ENCODE measurements around the gene RAC2. TPM values are rescaled to one million over a fixed set of nuclear protein-coding genes. Genes with fewer than 3 reads are reported as not detected.

RAC2 gene
- total and polyA plus RNA-seq, 5 experiments from 2014 or later, result 295 to 1,115 (median 740) TPM

DNA sequence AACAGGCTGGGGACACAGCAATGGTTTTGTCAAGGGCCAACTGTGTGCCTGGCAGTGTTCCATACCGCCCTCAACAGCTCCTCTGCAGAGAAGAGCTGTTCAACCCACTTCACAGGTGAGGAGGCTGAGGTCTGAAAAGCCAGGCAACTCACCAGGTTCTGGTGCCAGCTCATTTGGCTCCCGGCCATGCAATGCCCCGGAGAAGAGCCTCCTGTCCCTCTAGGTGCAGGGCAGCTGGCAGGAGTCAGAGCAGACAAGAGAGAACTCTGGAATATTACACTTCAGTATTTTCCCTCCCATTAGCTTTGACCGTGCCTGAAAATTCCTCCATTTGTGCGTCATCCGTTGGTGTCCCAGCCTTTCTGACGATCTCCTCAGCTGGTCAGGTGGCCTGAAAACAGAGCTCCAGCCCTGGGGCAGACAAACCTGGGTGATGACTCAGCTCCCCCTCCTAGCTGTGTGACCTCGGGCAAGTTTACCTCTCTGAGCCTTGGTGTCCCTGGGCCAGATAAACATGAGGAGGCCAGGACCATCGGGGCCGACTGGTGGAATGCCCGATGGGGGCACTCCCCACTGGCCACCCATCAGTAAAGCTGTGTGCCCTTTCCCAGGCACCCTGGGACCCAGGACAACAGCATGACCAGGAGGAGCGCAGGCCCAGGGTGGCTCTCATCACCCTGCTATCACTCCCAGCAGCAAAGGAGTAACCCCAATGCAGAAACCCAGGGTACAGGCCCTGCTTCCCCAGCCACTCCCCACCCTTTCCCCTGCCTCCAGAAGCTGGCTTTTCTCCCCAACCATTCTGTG lies 46.4 kb downstream of the RAC2 start:
- POLR2A ChIA-PET, result interaction anchor here (0.6 to 31.6 kb wide), 15 partner anchors 10 to 422 kb away, joined by 3 to 1090 read pairs (median 8); partner anchors contain the start of genes C1QTNF6, IFT27, IL2RB and RAC2
- Mint-ChIP-seq H3K9me3 (no peaks in the 10 kb centered on the region), H3K4me1 (peaks cover 21 to 83% (median 78%) of the 10 kb centered on the region in 4 donors), H3K4me3 (peak overlapping the region; percentile 82 to 93 (median 88)), H3K27me3 (no peaks in the 10 kb centered on the region), H3K27ac (peak overlapping the region; percentile 96 to 100 (median 97)), H3K36me3 (no peaks in the 10 kb centered on the region)
- ATAC-seq (no peak), DNase-seq (peak in 1 of 10 donors; percentile 62)

DNA sequence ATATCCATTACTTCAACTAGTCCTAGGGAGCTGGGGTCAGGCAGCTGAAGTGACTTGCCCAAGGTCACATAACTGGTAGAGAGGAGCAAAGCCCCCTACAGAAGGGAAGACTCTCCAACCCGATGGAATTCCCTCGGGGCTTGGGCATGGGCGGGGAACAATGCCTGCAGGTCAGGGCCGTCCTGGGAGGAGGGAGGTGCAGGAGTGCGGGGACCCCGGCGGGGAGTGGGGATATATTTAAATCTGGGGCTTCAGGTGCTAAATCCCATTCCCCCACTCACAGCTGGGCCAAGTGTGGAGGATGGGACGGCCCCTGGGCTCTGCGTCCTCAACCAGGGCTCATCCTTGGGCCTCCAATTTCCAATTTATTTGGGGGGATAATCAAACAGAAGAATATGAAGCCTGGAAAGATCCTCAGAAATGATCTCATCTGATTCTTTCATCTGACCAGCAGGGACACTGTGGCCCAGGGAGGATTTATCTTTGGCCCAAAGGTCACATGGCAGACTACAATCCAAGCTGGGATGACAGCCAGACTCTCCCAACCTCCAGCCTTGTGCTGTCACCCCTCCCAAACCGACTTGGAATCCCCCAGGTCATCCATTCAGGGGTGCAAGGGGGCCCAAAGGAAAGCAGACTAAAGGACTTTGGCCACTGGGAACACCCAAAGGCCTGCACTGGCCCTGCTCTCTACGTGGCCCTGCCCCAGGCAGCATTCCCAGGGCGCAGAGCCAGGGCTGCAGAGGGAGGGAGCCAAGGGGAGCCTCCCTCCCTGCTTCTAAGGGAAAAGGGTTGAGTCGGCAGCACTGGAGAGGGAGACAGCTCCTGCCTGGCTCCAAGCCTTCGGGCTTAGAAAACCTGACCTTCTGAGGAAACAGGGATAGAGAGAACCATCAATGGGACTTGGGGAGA lies 47.3 kb downstream of the RAC2 start:
- Mint-ChIP-seq H3K9me3 (no peaks in the 10 kb centered on the region), H3K27me3 (no peaks in the 10 kb centered on the region), H3K27ac (peak overlapping the region; percentile 77 to 100 (median 97)), H3K4me3 (peak overlapping the region in 8 of 10 donors; percentile 5 to 93 (median 26)), H3K4me1 (peaks cover 19 to 81% (median 77%) of the 10 kb centered on the region in 4 donors), H3K36me3 (no peaks in the 10 kb centered on the region)
- peak in 1 of 10 donors; percentile 40 for DNase-seq
- no peak for ATAC-seq
- POLR2A ChIA-PET, result interaction anchor here (0.6 to 31.6 kb wide), 14 partner anchors 9 to 421 kb away, joined by 3 to 1090 read pairs (median 20); partner anchors contain the start of genes C1QTNF6, IFT27, IL2RB and RAC2

DNA sequence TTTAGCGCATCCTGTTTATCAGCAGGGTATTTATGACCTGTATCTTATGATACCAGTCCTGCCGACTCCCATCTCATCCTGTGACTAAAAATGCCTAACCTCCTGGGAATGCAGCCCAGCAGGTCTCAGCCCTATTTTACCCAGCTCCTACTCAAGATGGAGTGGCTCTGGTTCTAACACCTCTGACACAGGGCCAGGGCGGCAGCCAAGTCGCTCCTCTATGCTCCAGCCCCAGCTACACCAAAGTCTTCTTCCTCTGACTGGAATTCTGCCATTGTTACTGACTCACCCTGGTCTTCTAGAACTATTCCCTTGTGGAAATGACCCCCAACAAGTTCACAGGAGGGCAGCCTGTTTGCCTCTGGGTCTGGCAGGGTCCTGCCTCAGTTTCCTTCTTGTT lies 48.1 kb downstream of the RAC2 start:
- H3K36me3 Mint-ChIP-seq, result no peaks in the 10 kb centered on the region
- H3K9me3 Mint-ChIP-seq, result no peaks in the 10 kb centered on the region
- H3K4me1 Mint-ChIP-seq, result peaks cover 18 to 76% (median 72%) of the 10 kb centered on the region in 4 donors

DNA sequence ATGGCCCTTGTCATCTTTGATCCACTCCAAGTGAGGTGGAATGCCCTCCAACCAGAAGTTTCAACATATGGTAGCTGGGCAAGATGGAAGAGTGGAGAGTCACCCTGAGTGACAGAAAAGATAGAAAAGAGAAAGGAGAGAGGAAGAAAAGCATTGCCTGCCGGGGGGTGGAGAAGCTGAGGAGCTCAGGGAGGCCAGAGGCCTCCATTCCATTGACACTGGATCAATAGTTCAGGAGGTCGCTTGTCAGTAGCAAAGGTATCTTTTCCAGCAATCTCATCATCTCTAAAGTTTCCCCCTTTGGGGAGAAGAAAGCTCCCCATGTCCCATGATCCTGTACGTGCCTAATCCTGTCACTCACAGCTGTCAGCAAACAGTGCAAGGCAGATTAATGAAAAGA lies 49.3 kb downstream of the RAC2 start:
- POLR2A ChIA-PET, result interaction anchor here (1.0 to 5.4 kb wide), 6 partner anchors 10 to 43 kb away, joined by 3 to 31 read pairs (median 7); no protein-coding TSS in a partner anchor
- H3K9me3 Mint-ChIP-seq, result no peaks in the 10 kb centered on the region
- no peaks in the 10 kb centered on the region for H3K36me3 Mint-ChIP-seq

More for the DNA sequence above, 48.1 kb downstream of the RAC2 start:
- ATAC-seq (no peak), DNase-seq (no peak)
- H3K27ac Mint-ChIP-seq, result peak overlapping the region; percentile 37 to 98 (median 88)
- peak overlapping the region in 2 of 10 donors; percentile 10 to 51 for H3K4me3 Mint-ChIP-seq
- H3K27me3 Mint-ChIP-seq, result no peaks in the 10 kb centered on the region
- POLR2A ChIA-PET, result interaction anchor here (4.3 to 31.6 kb wide), 3 partner anchors 9 to 45 kb away, joined by 29 to 1090 read pairs (median 31); partner anchors contain the start of genes C1QTNF6 and RAC2

DNA sequence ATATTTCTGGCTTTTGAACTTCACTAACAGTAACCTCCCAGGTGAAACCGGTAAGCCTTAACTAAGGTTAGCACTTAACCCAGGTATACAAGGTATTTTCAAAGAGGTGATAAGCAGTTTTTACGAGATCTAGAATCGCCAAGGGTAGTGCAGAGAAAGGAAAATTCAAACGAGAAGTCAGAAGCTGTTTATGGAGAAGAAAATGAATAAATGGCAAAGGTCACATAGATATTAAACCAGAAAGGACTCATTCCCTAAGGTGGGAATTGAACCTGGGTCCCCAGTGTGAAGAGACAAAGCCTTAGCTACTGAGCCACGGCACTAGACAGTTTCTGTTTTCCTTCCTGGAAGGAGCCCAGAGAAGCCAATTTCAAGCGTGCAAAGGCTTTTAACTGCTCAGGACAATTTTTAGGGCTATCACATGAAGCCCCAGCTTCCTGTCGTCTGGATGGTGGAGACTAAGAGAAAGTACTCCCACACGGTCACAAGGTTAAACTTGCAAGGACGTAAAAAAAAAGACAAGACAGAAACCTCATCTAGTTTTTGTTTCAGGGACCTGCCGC lies 50.4 kb downstream of the RAC2 start:
- H3K4me3 Mint-ChIP-seq, result peak overlapping the region; percentile 37 to 79 (median 70)
- POLR2A ChIA-PET, result interaction anchor here (0.6 to 5.4 kb wide), 17 partner anchors 9 to 756 kb away, joined by 3 to 31 read pairs (median 4); partner anchors contain the start of genes IL2RB and RAC2

More for the DNA sequence above, 49.3 kb downstream of the RAC2 start:
- DNase-seq (no peak), ATAC-seq (no peak)
- Mint-ChIP-seq H3K27me3 (no peaks in the 10 kb centered on the region), H3K27ac (peak overlapping the region; percentile 82 to 96 (median 92)), H3K4me1 (peaks cover 18 to 68% (median 64%) of the 10 kb centered on the region in 4 donors), H3K4me3 (peak overlapping the region in 5 of 10 donors; percentile 1 to 58 (median 28))

DNA sequence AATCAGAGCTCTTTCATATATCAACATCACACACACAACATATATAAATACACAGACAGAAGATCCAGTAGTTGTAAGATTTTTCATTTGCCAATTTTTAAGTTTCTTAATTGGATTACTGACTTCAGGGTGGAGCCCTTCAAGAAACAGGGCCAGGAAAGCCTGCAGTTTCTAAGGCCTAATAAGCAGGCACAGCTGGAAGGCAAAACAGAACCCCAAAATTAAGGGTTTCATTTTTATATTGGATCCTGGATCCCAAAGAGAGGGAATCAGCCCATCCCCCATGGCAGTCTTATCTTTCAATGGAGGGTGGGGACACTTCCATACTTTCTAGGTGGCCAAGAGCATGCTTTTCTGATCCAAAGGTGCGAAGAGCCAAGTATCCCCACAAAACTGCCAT lies 51.3 kb downstream of the RAC2 start:
- Mint-ChIP-seq H3K9me3 (no peaks in the 10 kb centered on the region), H3K4me3 (peak overlapping the region in 2 of 10 donors; percentile 27 to 58), H3K27me3 (no peaks in the 10 kb centered on the region), H3K27ac (peak overlapping the region; percentile 27 to 94 (median 83)), H3K36me3 (no peaks in the 10 kb centered on the region), H3K4me1 (peaks cover 17 to 74% (median 70%) of the 10 kb centered on the region in 4 donors)
- POLR2A ChIA-PET, result interaction anchor here (0.6 to 5.4 kb wide), 9 partner anchors 8 to 200 kb away, joined by 3 to 31 read pairs (median 5); partner anchors contain the start of gene IL2RB
- no peak for ATAC-seq
- no peak for DNase-seq

More for the DNA sequence above, 50.4 kb downstream of the RAC2 start:
- Mint-ChIP-seq H3K9me3 (no peaks in the 10 kb centered on the region), H3K36me3 (no peaks in the 10 kb centered on the region), H3K27ac (peak overlapping the region; percentile 82 to 96 (median 92)), H3K4me1 (peaks cover 18 to 71% (median 67%) of the 10 kb centered on the region in 4 donors), H3K27me3 (no peaks in the 10 kb centered on the region)
- ATAC-seq, result peak; percentile 46 to 60
- DNase-seq, result peak in 8 of 10 donors; percentile 32 to 66 (median 46)

DNA sequence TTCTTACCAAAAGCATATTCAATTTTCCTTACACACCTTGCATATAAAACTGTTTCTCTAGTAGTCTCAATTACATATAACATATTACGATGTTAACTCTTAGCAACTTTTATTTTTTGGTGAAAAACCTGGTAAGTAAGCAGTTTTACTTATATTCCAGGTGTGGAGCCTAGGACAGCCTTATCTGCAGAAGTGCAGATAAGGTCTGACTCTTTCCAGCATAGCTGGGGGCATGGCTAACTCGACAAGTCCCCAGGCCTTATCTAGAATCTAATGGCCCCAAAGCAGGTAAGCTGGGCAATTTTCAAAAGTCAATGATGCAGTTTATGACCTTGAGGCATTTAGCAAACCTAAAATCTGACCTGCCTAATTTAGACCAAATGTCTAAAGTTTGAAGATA lies 51.9 kb downstream of the RAC2 start:
- POLR2A ChIA-PET, result interaction anchor here (0.6 to 5.4 kb wide), 5 partner anchors 26 to 199 kb away, joined by 3 to 31 read pairs (median 5); no protein-coding TSS in a partner anchor
- H3K36me3 Mint-ChIP-seq, result no peaks in the 10 kb centered on the region
- peak overlapping the region in 6 of 10 donors; percentile 3 to 94 (median 88) for H3K27ac Mint-ChIP-seq
- no peaks in the 10 kb centered on the region for H3K27me3 Mint-ChIP-seq
- ATAC-seq (no peak), DNase-seq (no peak)
- H3K4me3 Mint-ChIP-seq, result no peak overlapping the region
- peaks cover 18 to 74% (median 70%) of the 10 kb centered on the region in 4 donors for H3K4me1 Mint-ChIP-seq
- H3K9me3 Mint-ChIP-seq, result no peaks in the 10 kb centered on the region

DNA sequence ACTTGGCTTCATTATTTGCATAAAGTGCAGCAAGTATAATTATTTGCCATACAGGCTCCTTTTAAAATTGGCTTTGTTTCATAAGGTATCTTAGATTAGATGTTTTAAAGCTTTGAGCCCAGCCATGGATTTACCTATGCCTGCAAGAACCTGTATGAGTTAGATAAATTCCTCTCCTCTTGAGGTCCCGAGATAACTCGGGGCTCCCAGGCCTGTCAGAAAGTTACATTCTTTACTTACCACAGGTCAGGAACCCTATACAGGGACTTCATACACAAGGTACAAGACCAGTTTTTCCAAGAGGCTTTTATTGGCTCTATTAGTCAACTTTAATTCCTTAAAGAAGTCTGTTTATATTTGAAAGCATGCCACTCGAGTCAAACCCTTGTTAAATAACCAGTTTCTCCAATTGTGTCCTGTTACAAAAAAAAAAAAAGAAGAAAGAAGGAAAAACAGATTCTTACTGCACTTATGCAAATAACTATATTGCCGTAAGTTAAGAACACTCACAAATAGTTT lies 53.7 kb downstream of the RAC2 start:
- no peak for DNase-seq
- ATAC-seq, result no peak
- H3K27me3 Mint-ChIP-seq, result no peaks in the 10 kb centered on the region
- H3K4me3 Mint-ChIP-seq, result no peak overlapping the region
- no peaks in the 10 kb centered on the region for H3K9me3 Mint-ChIP-seq
- peaks cover 22 to 76% (median 69%) of the 10 kb centered on the region in 4 donors for H3K4me1 Mint-ChIP-seq
- POLR2A ChIA-PET, result interaction anchor here (1.0 kb wide), 1 partner anchor 18 kb away, joined by 3 read pairs; no protein-coding TSS in a partner anchor
- H3K36me3 Mint-ChIP-seq, result no peaks in the 10 kb centered on the region
- H3K27ac Mint-ChIP-seq, result peak overlapping the region in 1 of 10 donors; percentile 48

DNA sequence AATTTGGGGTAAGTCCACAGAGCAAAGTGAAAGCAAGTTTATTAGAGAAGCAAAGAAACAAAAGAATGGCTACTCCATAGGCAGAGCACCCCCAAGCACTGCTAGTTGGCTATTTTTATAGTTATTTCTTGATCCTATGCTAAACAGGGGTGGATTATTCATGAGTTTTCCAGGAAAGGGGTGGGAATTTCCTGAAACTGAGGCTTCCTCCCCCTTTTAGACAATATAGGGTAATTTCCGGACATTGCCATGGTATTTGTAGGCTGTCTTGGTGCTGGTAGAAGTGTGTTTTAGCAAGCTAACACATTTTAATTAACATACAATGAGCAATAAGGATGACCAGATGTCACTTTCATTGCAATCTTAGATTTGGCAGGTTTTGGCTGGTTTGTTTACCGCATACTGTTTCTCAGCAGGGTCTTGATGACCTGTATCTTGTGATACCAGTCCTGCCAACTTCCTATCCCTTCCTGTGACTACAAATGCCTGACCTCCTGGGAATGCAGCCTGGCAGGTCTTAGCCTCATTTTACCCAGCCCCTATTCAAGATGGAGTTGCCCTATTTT lies 55.1 kb downstream of the RAC2 start:
- H3K36me3 Mint-ChIP-seq, result no peaks in the 10 kb centered on the region
- POLR2A ChIA-PET, result no interaction called here
- ATAC-seq, result no peak
- peak overlapping the region in 9 of 10 donors; percentile 48 to 84 (median 74) for H3K27ac Mint-ChIP-seq
- H3K4me1 Mint-ChIP-seq, result peaks cover 26 to 71% (median 66%) of the 10 kb centered on the region in 4 donors
- no peak for DNase-seq
- H3K4me3 Mint-ChIP-seq, result peak overlapping the region in 6 of 10 donors; percentile 12 to 73 (median 44)
- H3K27me3 Mint-ChIP-seq, result no peaks in the 10 kb centered on the region
- H3K9me3 Mint-ChIP-seq, result no peaks in the 10 kb centered on the region

DNA sequence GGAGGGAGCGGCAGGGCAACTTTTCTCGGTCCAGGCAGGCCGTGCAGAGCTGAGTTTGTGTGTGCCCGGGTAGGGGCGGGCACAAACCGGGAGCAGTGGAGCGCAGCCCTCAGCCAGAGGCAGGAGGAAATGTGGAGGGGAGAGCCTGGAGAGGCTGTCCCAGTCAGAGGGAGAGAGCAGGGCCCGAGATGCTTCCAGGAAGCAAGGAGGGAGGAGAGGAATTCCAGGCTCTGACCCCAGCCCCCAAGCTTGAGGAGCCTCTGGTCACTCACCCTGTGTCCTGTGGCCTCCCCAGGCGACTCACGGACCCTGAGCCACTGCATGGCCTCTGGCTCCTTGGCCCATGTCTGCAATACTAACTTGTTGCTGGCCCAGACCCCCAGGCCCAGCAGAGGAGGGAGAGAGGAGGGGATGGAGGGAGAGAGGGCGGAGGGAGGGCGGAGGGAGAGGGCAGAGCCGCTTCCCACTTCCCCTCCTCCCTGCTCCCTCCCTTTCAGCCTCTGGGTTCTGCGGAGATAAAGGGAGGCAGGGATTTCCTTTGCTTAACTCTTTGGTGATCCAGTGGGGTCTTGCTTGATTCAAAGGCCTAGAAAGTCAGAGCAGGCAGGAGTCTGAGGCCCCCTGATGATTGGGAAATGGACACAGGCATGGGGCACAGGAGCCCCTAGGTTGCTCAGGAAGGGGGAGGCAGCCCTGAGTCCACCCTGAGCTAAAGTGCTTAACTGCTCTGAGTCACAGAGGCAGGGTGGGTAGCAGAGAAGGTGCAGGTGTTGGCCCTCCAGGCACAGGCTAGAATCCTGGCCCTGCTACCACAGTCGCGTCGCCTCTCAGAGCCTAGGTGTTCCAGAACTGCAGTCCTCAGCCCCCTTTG lies 55.9 kb downstream of the RAC2 start, which contains the start of gene C1QTNF6:
Gene C1QTNF6 (minus strand): TSS at position 357 of the 871 bp plus-strand sequence. CDS start 34 bp downstream, at position 323.
- Mint-ChIP-seq H3K4me3 (peak within 1 kb of the TSS in 8 of 10 donors; percentile 26 to 83 (median 55)), H3K9me3 (no peaks in the 10 kb centered on the region), H3K27me3 (no peaks in the 10 kb centered on the region), H3K36me3 (no peaks in the 10 kb centered on the region), H3K27ac (peak within 1 kb of the TSS; percentile 65 to 97 (median 78)), H3K4me1 (peaks cover 28 to 70% (median 67%) of the 10 kb centered on the region in 4 donors)
- DNase-seq, result peak in 1 of 10 donors; percentile 57
- ATAC-seq, result no peak
- POLR2A ChIA-PET, result interaction anchor here (2.0 to 2.2 kb wide), 2 partner anchors 10 to 12 kb away, joined by 12 to 29 read pairs; no protein-coding TSS in a partner anchor
